ENCODE results near the gene SKOR1. TPM values are rescaled to one million over a fixed set of nuclear protein-coding genes. Genes with fewer than 3 reads are reported as not detected.

The SKOR1 gene
- total and polyA plus RNA-seq, 2 of the 4 experiments (the other 2 are of a cell fraction): 0.03 TPM; not detected in 1

DNA sequence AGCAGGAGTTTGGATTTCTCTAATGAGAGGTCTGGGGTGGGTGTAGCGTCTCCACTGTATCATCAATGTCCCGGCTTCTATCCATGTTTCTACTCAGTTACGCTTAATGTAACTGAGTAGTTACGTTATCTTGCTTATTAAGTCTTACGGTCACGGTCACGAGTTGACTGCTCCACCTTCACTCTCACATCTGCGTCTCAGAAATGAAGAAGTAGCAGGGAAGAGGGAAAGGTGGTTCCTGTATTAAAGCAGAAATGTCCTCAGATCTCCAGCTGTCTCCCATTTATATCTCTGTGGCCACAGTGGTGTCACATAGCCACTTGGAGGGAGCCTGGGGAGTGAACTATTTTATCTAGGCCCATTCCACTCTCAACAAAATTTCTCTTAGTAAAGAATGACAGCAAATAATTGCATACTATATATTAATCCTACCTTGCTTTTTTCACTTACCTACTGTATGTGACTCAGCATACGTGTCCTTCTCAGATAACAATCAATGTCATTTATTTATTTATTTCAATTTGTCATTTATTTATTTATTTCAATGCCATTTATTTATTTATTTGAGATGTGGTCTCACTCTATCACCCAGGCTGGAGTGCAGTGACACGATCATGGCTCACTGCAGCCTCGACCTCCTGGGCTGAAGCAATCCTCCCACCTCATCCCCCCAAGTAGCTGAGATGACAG lies 54.3 kb downstream of the SKOR1 start:
- Histone ChIP-seq H2BK15ac (ENCODE audit: low read depth, low read length) (no peak overlapping the region), H2AFZ (replicated peaks; ENCODE audit: low read length, poor library complexity) (no peak overlapping the region), H3K9ac (ENCODE audit: low read depth, low read length) (no peak overlapping the region), H2BK20ac (ENCODE audit: low read depth, low read length) (no peak overlapping the region), H3K23ac (ENCODE audit: low read depth, low read length) (no peak overlapping the region), H3K4me3 (ENCODE audit: insufficient read depth, low read depth, low read length) (no peak overlapping the region), H3K56ac (ENCODE audit: extremely low read depth, insufficient read depth, low read length) (no peak overlapping the region), H2BK120ac (ENCODE audit: low read depth, low read length) (no peak overlapping the region), H3K4ac (ENCODE audit: low read depth, low read length) (no peak overlapping the region), H2BK5ac (ENCODE audit: low read depth, low read length, poor library complexity, severe bottlenecking) (no peak overlapping the region), H3K36me3 (ENCODE audit: control insufficient read depth, insufficient read depth, low read length) (no peaks in the 10 kb centered on the region), H3K9me1 (ENCODE audit: insufficient read depth, low read length) (no peaks in the 10 kb centered on the region), H4K20me1 (ENCODE audit: insufficient read depth, low read length) (no peaks in the 10 kb centered on the region), H3K27ac (ENCODE audit: insufficient read depth, low read length) (no peak overlapping the region), H3K18ac (ENCODE audit: low read depth, low read length) (no peak overlapping the region), H4K5ac (ENCODE audit: low read depth, low read length) (no peak overlapping the region), H3K14ac (replicated peaks; ENCODE audit: low read depth, low read length) (no peak overlapping the region), H4K91ac (ENCODE audit: insufficient read depth, low read depth, low read length) (no peak overlapping the region), H2AK9ac (replicated peaks; ENCODE audit: low read depth, low read length, poor library complexity) (no peak overlapping the region), H3K27me3 (ENCODE audit: control insufficient read depth, insufficient read depth, low read length) (peaks cover 8% of the 10 kb centered on the region), H4K8ac (ENCODE audit: low read depth in 2 of 2, low read length in 2 of 2) (no peak overlapping the region), H3K4me1 (ENCODE audit: control insufficient read depth, insufficient read depth, low read length) (0 out of 2 replicates have a peak, but pooled peaks cover 2% of the 10 kb centered on the region), H3K79me1 (ENCODE audit: low read depth in 1 of 2, low read length in 2 of 2) (no peaks in the 10 kb centered on the region), H3K9me3 (ENCODE audit: control insufficient read depth, insufficient read depth, low read length) (no peaks in the 10 kb centered on the region), H3K4me2 (ENCODE audit: low read depth, low read length) (no peak overlapping the region), H2AK5ac (ENCODE audit: low read depth, low read length) (no peak overlapping the region)
- TF ChIP-seq SMC3 (IDR thresholded peaks at IDR 0.05; ENCODE audit: low read depth, low read length): no peak
- TF ChIP-seq NFE2L2 (IDR thresholded peaks at IDR 0.05; ENCODE audit: low read depth, low read length): no peak
- no peak for TF ChIP-seq MAFK (IDR thresholded peaks at IDR 0.05; ENCODE audit: low read depth, low read length)
- no peak for TF ChIP-seq CEBPB (IDR thresholded peaks at IDR 0.05; ENCODE audit: low read depth, low read length)
- DNase-seq (no peak), ATAC-seq (ENCODE audit: low read depth) (no peak)
- POLR2A ChIA-PET (ENCODE audit: unreplicated experiment): no interaction called here
- no TSS peak for BruUV-seq (replicated peaks)
- no CpG with 5 or more reads among the region's 11 CpGs for WGBS, 2 experiments (ENCODE audit: extremely low coverage in 2 of 2, insufficient read length in 1 of 2)
- intact Hi-C loops (cut with micrococcal nuclease) (loop anchor here (5.0 kb wide), 1 partner anchor 88 kb away; no protein-coding TSS in a partner anchor), in situ Hi-C loops (cut with MboI; ENCODE audit: low sequenced_read_pairs) (no loop called here), dilution Hi-C loops (cut with HindIII; ENCODE audit: low sequenced_read_pairs, unreplicated experiment) (no loop called here)
- CTCF ChIA-PET: interaction anchor here (0.6 kb wide), 2 partner anchors 213 to 291 kb away, joined by 3 to 4 read pairs; no protein-coding TSS in a partner anchor
